Stimulated activated CD4-positive, alpha-beta T cell treated with anti-CD3 and anti-CD28 coated beads, Interleukin-4, amount 100 ng/mL, for 4 hours (primary cell): ENCODE results near the gene FIP1L1.
"Not testable (repeated sequence)": the region's sequence is repeated elsewhere in the genome, so short reads cannot be mapped to it uniquely, and the experiment has no call there.

Experiments
- DNase-seq, 2 experiments: peaks; one replicate each; pipeline ENCODE4 v3.0.0-alpha.2; 2020

FIP1L1 gene, protein sequence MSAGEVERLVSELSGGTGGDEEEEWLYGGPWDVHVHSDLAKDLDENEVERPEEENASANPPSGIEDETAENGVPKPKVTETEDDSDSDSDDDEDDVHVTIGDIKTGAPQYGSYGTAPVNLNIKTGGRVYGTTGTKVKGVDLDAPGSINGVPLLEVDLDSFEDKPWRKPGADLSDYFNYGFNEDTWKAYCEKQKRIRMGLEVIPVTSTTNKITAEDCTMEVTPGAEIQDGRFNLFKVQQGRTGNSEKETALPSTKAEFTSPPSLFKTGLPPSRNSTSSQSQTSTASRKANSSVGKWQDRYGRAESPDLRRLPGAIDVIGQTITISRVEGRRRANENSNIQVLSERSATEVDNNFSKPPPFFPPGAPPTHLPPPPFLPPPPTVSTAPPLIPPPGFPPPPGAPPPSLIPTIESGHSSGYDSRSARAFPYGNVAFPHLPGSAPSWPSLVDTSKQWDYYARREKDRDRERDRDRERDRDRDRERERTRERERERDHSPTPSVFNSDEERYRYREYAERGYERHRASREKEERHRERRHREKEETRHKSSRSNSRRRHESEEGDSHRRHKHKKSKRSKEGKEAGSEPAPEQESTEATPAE

GRCh38 chr4:53377319-53378170 is at the start of gene FIP1L1:
TSS of gene FIP1L1 (plus strand) at chr4:53377641. CDS start at chr4:53377839, 198 bp downstream.
- DNase-seq = peak; percentile 95 to 97

- DNase-seq = not testable (repeated sequence)
Observed at GRCh38 chr4:53334916-53335315, 42.5 kb upstream of the FIP1L1 start.

GRCh38 chr4:53340145-53340544 is 37.3 kb upstream of the FIP1L1 start:
- DNase-seq = not testable (repeated sequence)

- DNase-seq = not testable (repeated sequence)
Observed at GRCh38 chr4:53346392-53346791, 31.0 kb upstream of the FIP1L1 start.

DNA sequence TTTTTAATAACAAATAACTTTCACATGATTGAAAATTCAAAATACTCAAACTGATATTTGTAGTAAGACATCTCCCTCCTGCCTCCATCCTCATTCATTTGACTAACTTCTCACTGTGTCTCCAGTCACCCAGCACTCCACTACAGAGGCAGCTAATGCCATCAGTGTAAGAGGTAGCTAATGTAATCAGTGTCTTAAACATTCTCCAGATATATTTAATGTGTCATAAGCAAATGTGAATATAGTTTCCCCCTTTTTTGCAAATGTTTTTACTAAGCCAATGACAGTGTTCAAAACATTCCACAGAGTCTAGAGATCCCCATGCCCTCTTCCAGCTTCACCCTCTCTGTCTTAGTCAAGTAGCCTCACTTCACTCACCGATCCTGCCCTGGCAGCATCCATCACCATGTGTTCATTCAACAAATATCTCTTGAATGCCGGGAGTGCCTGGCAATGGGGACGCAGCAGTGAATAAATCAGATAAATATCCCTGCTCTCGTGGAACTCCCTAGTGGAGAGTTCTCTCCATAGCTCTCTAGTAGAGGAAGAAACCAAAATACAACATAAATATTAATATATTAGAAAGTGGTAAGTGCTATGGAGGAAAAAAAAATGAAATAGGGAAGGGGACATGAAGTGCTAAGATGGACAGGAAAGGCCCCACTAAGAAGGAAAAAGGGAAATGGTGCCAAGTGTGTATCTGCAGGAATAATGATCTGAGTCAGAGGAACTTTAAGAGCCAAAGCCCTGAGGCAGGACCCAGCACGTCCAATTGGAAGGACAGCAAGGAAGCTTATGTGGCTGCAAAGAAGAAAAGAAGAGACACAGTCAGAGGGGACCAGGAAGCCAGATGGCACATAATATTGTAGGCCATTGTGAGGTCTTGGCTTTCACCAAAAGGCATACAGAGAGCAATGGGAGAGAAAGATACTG is 30.3 kb upstream of the FIP1L1 start:
- no peak for DNase-seq

DNA sequence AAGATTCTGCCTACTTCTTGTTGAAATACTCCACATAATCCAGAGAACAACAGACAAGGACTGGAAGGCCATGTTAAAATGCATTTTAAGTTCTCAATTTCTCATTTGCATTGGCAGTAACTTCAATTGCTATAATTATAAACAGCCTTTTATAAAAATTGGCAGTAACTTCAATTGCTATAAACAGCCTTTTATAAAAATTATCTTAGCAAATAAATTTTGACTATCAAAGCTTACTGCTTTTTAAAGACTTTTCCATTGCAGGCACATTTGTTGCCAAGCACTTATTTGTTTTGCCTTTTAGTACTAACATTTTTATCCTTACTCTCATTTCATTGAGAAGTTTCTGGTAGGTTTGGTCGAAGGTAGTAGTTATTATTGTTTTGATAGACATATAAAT is 29.4 kb upstream of the FIP1L1 start:
- no peak for DNase-seq

GRCh38 chr4:53349091-53349491 is 28.4 kb upstream of the FIP1L1 start:
- DNase-seq = no peak

GRCh38 chr4:53354012-53354722 is 23.3 kb upstream of the FIP1L1 start:
- no peak for DNase-seq

DNA sequence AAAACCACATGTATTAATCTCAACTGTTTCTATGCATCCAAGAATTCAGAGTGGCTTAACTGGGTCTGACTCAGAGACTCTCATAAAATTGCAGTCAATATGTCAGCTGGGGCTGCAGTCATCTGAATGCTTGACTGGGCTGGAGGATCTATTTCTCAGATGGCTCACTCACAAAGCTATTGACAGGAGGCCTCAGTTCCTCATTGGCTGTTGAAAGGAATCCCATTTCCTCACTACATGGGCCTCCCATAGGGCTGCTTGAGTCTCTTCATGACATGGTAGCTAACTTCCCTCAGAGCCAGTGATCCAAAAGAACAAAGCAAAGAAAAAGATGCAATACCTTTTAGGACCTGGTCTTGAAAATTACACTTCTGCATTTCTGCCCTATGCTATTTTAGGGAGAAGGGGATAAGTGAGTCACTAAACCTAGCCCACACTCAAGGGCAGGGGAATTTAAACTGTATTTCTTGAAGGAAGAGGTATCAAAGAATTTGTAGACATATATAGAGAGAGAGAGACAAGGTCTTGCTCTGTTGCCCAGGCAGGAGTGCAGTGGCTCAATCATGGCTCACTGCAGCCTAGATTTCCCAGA is 21.4 kb upstream of the FIP1L1 start:
- DNase-seq = no peak

- no peak for DNase-seq
Observed at GRCh38 chr4:53361451-53361850, 16.0 kb upstream of the FIP1L1 start.

DNA sequence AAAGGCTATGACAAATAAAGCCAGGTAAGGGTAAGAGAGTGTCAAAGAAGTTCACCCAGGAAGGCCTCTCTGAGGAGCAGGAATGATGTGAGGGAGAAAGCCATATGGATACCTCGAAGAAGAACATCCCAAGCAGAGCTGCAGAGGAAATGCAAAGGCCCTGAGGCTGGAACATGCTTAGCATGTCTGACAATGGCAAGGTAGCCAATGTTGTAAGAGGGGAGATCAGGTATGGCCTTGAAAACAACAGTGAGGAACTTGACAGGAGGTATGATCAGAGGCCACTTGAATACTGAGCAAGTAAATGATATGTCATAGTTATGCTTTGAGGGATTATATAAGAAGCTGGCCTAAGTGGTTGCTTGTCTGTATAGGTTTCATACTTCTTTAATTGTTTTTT is 15.3 kb upstream of the FIP1L1 start:
- no peak for DNase-seq

DNA sequence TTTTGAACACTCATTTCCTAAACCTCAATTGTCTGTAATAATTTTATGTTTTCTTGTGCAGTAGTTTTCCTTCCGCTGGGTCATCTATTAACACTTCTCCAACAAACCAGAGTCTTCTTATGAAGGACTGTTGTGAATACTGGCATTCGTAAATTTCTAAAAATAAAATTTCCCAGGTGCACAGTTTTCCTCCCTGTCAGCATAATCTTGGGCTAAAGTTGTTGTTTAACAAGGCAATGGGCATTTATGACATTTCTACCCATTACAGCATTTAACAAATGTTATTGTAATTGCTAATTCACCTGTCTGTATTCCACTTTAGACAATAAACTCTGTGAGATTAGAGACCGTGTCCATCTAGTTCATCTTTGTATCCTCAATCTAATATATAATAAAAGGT is 12.8 kb upstream of the FIP1L1 start:
- DNase-seq = no peak

GRCh38 chr4:53365121-53365485 is 12.3 kb upstream of the FIP1L1 start:
- DNase-seq = peak in 1 of 2 experiments; percentile 2

GRCh38 chr4:53365486-53366300 is 11.7 kb upstream of the FIP1L1 start, which contains the start of gene SCFD2:
TSS of gene SCFD2 (minus strand) at chr4:53366061.
- peak; percentile 91 to 96 for DNase-seq

DNA sequence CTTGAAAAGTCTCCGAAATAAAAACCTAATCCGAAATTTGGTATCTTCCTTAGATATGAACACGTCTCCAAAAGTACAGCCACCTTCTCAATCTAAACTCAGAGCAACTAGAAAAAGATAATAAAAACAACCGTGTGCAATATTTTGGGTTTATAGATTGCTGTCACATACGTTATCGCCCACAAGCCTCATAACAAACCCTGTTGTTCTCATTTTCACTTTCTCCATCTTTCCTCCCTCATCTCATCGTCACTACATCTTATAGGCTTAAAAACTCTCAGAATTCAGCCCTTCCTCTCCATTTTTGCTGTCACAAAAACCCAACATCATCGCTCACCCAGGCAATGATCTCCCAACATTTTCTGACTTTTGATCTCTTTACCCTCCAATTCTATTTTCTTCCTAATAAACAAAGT is 11.1 kb upstream of the FIP1L1 start:
- DNase-seq = no peak

DNA sequence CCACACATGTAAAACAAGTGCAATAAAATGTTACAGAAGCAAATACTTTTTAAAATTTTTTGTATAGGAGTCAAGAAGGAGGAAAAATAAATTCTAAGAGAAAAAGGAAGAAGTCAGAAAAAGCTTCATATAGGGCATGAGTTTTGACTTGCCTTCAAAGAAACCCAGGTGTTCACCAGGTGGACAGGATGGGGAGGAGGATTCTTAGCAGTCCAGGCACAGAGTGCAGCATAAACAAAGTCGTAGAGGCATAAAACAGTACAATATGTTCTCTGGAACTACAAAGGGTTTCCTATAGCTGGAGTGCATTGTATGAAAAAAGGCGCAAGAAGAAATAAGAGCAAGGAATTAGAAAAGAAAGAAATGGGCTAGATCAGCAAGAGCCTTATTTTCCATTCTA is 9.7 kb upstream of the FIP1L1 start:
- no peak for DNase-seq

DNA sequence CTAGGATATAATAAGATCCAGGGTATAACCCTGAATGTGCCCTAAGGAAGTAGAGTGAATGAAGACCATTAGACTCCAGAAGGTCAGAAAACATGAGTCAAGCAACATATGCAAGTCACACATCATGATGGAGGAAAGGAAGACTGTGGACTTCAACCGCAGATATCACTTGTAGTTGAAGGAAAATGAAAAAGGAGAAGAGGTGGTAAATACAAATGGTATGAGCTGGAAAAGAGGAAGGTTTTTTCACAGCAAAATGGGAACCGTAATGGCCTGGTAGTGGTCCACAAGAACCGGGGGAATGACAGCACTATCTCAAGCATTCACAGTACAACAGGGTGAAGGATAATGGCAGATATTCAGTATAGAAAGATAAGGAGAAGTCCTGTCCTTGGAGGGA is 6.4 kb upstream of the FIP1L1 start:
- no peak for DNase-seq

DNA sequence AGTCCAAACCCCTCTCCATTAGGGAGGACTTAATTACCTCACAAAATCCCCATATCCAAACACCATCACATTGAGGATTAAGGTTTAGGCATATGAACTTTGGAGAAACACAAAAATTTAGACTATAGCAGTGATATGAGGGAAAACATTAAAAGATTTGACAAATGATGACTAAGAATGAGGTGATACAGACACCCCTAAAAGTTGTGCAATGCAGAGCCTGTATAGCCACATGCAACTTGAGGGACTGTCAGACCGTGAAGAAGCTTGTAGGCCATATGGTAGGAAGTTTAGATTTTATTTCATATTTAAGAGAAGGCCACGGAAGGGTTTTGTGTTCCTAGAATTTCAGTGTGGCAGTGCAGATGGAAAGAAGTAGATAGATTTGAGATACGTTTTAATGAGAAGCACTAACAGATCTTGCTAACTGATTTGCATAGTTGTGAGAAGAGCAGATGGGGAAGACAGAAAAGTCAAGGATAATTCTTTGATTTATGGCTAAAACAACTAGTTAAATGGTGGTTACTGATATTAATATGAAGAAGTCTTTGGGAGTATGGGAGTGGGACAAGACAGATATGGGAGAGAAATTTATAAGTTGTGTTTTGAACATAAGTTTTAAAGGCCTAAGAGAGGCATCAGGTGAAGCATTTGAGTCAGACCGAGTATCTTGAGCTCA is 5.5 kb upstream of the FIP1L1 start:
- no peak for DNase-seq

DNA sequence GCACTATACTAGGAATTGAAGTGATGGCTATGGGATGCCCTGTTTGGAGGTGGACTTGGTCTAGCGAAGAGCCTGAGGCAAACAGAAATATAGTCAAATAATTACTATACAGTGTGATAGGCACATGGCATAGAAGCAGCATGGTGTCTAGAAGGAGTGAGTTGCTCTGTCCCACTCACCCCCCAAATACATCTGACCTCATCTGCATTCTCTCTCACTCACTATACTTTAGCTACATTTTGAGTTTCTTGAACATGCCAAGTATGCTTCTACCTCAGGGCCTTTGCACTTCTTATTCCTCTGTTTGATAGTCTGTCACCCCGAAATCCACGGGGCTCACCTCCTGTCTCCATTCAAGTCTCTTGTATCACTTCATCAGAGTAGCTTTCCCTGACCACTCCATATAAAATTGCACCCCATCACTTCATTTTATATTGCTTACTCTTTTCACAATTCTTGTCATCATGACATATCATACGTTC is 2.6 kb upstream of the FIP1L1 start:
- no peak for DNase-seq

- DNase-seq = no peak
Observed at GRCh38 chr4:53376900-53377299, 541 bp upstream of the FIP1L1 start.
